ENCODE measurements around the gene CAMKK1.
"Not testable (repeated sequence)": the region's sequence is repeated elsewhere in the genome, so short reads cannot be mapped to it uniquely, and the experiment has no call there.

The CAMKK1 gene

DNA sequence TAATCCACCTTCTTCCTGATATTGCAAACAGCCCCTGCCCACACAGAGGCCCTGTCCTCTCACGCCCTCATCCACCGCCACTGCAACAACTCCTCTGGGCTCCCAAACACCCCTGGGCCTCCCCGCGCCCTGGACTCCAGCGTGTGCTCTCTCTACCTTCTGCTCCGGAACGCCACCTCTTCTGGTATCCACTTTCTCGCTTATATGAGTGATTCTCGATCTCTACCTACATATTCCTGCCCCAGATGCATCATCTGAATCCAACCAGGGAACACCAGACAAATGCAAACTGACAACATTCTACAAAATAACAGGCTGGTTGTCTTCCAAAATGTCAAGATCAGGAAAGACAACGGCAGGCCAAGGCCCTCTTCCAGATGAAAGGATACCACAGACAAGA, 19.0 kb downstream of the CAMKK1 start:
- no peak for DNase-seq

DNA sequence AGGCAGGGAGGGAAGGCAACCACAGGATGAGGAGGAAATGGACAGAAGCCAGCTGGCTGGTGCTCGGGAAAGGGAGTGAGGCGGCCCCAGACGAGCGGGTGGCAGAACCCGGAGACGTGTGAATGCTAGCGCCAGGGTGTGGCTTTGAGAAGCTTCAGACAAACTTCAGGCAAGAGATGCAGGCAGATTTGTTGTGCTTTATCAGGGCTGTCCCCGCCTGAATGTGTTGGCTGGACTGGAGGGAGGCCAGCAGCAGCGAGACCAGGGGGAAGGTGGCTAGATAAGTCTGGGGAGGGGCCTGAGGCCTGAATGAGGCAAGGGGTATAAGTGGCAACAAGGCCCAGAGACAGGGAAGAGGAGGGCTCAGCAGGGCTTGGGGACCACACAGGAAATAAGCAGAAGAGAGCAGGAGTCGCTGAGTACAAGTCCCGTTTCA, 22.0 kb downstream of the CAMKK1 start:
- no peak for DNase-seq

DNA sequence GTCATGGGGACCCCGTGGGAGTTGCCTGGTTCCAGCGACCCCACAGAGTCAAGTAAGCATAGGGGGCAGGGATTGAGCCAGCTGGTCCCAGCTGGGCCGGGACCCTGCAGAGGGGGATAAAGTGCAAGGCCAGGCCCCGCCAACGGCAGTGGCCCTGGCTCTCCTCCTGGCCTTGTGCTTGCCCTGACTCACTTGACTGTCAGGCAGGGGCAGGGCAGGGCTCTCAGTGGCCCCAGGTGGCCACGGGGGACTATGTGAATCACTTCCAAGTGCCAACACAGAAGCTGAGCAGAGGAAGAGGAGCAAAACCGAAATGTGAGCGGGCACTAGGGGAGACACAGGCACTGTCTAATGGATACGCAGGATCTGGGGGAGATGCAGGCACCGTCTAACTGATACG, 25.2 kb downstream of the CAMKK1 start:
- DNase-seq = no peak

DNA sequence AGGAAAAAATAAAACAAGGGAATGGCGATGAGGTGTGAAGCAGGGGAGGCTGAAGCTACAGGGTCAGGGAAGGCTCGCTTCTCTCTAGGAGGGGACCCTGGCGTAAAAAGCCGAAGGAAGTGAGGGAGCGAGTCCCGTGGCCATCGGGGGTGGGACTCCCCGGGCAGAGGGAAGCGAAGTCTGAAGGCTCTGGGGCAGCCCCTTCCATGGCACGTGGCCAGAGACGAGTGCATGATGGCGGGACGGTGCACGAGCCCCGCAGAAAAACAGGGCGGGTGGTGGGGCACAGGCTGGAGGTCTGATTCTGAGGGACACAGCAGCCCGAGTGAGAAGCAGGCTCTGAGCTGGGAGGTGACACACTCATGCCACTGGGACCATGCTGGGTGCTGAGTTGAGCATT, 25.7 kb downstream of the CAMKK1 start:
- DNase-seq = no peak

- DNase-seq = no peak
Measured at GRCh38 chr17:3866276-3866675, 26.6 kb downstream of the CAMKK1 start.

DNA sequence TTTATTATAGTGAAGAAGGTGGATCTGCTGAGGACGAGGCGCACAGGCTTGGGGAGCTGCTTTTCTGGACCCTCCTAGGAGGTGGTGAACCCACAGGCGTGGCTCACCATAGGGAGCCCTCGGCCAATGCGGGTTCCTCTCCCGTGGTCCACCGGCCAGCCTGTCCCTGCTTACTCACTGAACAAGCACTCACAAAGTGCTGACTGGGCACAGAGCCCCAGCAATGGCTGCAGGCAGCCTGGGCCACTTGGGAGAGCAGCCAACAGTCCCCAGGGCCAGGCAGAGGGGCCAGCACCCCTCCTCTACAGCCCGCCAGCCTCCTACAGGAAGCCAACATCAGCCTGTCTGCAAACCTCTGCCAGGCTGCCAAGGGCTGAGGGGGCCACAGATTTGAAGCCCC, 27.7 kb downstream of the CAMKK1 start:
- DNase-seq = no peak

DNA sequence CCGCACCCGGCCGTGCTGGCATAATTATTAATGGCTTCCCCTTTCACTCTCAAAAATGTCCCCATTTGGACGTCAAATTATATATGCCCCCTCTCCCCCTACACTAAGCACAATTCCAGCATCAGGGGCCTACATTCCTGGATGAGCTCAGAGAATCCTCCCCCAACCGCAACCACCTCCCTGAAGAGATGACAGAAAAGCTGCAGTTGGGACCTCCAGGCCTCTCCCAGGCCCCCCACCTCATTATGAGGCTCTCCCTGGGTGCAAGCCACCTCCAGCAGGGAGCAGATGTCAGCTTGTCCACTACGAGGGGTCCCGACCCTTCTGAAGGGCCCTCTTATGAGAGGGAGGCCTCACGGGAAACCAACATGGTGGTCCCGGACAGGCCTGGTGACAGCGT, 28.3 kb downstream of the CAMKK1 start:
- no peak for DNase-seq

- DNase-seq = no peak
Measured at GRCh38 chr17:3861761-3862681, 30.8 kb downstream of the CAMKK1 start.

DNA sequence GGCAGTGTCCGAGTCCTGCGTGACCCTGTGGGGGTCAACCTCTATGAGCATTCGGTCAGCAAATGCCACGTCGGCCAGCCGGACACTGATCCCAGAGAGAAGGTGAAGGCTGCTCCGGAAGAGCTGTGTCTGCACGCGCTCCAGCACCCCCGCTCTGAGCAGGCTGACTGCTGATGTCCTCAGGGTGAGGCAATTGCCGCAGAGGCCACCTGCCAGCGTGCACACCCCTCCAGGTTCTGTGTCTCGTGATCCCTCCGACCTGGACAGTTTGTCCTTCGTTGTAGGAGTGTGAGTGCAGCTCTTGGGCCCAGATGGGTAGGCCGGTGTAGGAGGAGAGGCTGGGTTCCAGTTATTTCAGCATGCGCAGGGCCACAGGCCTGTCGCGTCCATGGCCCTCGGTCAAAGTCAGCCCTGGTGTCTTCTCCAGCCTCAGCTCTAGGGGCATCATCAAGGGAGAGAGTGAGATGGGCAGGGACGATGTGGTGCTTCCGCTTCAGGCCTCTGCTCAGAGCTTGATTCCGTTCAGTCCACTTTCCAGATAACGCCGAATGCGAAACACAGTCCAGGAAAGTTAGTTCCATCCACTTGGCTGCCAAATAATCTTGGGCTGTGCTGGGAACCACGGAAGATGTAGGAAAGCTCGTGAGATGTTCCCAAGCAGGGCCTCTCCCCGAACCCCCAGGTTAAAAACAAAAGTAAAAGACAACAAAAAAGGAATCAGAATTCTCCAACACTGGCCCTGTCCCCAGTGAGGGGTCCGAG, 31.7 kb downstream of the CAMKK1 start:
- no peak for DNase-seq

- DNase-seq = no peak
Measured at GRCh38 chr17:3859940-3860339, 32.9 kb downstream of the CAMKK1 start.

- DNase-seq = no peak
Measured at GRCh38 chr17:3857261-3858105, 35.4 kb downstream of the CAMKK1 start.

GRCh38 chr17:3854204-3854603, 38.6 kb downstream of the CAMKK1 start:
- not testable (repeated sequence) for DNase-seq

GRCh38 chr17:3852561-3852960, 40.3 kb downstream of the CAMKK1 start:
- no peak for DNase-seq

- DNase-seq = no peak
Measured at GRCh38 chr17:3851461-3852100, 41.3 kb downstream of the CAMKK1 start.

DNA sequence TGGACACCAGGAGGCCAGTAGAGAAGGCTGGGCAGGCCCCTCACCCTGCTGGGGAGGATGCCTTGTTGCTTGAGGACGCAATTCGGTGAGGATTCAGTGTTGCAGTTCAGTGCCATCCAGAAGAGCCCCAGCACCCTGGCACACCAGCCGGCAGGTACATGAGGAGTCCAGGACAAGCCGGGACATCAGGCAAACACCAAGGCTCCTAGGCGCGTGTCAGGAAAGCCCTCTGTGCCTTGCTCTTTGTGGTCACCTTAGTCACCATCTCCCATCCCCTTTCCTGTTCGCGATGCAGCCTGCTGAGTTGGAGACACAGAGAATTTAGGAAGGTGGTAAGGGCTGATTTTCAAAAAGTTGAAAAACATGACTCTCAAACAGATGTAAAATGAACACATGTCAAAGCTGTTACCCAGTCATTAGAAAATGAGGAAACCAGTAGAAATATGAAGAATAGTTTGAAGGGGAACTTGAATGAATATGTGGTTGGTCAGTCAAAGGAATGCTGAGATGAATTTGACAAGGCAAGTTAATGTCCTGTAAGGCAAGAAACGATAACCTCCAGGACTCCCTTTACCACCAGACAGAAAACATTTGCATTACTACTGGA, 44.5 kb downstream of the CAMKK1 start:
- DNase-seq = no peak

DNA sequence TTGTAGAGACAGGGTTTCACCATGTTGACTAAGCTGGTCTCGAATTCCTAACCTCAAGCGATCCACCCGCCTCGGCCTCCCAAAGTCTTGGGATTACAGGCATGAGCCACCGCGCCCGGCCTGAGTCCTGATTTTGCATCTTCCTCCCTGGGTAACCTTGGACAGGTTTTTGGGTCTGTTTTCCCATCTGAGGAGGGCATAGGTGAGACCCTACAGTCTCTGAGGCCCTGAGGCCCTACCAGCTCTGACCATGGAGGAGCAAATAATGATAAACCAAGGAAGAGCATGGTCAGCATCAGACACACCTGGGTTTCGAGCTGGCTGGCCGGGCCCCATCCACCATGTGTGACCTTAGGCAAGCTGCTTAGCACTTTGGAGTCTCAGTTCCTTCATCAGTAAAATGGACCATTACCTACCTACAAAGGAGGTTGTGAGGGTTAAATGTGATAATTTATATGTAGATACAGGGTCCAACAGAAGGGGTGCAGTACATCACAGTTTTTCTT, 45.6 kb downstream of the CAMKK1 start:
- DNase-seq = no peak

GRCh38 chr17:3846437-3847164, 46.3 kb downstream of the CAMKK1 start:
- no peak for DNase-seq

DNA sequence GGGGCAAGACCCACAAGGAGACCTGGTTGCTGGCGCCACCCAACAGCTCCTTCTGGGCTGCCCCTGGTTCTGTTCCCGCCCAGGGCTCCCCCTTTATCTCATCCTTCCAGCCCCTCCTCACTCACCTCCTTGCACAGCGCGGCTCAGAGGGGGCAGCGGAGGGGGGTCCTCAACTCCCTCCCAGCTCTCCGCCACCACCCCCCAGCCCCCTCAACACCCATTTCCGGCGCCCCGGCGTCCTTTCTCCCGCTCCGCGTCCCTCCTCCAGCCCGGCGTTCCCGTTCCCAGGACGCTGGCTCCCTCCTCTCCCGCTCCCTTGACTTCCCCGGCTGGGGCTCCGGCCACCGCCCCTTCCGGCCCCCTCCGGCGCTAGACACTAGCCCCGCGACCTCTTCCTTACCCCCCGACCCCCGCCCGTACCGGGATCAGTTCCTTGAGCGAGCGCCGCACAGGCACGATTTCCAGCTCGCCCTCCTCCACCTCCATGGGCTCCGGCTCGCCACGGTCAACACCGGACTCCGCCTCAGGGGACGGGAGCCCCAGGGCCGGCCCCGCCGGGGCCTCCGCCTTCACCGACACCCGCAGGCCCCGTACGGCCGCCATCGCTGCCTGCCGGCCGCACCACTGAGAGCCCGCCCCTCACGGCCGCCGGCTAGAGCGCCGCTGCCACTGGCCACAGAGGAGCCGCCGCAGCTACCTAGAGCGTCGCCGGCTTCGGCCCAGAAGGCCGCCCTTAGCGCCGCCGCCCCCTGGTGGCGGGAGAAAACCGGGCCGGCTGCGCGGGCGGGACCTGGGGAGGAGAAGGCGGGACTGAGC, 47.0 kb downstream of the CAMKK1 start, which contains the start of gene NCBP3:
Gene NCBP3, minus strand, starts transcription at position 626 of the 816 bp plus-strand sequence. Its CDS starts 23 bp downstream, at position 603.
- peak; percentile 71 for DNase-seq

- no peak for DNase-seq
Measured at GRCh38 chr17:3845291-3845620, 47.6 kb downstream of the CAMKK1 start.

GRCh38 chr17:3844556-3844955, 48.3 kb downstream of the CAMKK1 start:
- not testable (repeated sequence) for DNase-seq
